ENCODE data around the gene DOCK6.

The DOCK6 gene

GRCh38 chr19:11261971-11262839 lies at the start of gene DOCK6:
Gene DOCK6 (minus strand): TSS chr19:11262524. CDS start chr19:11262440, 84 bp downstream.
- no peak for DNase-seq (ENCODE audit: low read depth in 1 of 2, low spot score in 1 of 2)

GRCh38 chr19:11306337-11306736 lies 44.0 kb upstream of the DOCK6 start:
- no peak for DNase-seq (ENCODE audit: low read depth in 1 of 2, low spot score in 1 of 2)

GRCh38 chr19:11304936-11305335 lies 42.6 kb upstream of the DOCK6 start:
- no peak for DNase-seq (ENCODE audit: low read depth in 1 of 2, low spot score in 1 of 2)

GRCh38 chr19:11300811-11301120 lies 38.4 kb upstream of the DOCK6 start:
- DNase-seq (ENCODE audit: low read depth in 1 of 2, low spot score in 1 of 2): no peak

- no peak for DNase-seq (ENCODE audit: low read depth in 1 of 2, low spot score in 1 of 2)
Observed at GRCh38 chr19:11299946-11300810, 37.9 kb upstream of the DOCK6 start.

- no peak for DNase-seq (ENCODE audit: low read depth in 1 of 2, low spot score in 1 of 2)
Observed at GRCh38 chr19:11296264-11296663, 33.9 kb upstream of the DOCK6 start.

GRCh38 chr19:11295665-11296245 lies 33.4 kb upstream of the DOCK6 start, which contains the start of gene TSPAN16:
Gene TSPAN16 (plus strand): TSS chr19:11296160. CDS start chr19:11296298, 138 bp downstream.
- DNase-seq (ENCODE audit: low read depth in 1 of 2, low spot score in 1 of 2): no peak

GRCh38 chr19:11295180-11295579 lies 32.9 kb upstream of the DOCK6 start:
- DNase-seq (ENCODE audit: low read depth in 1 of 2, low spot score in 1 of 2): no peak

GRCh38 chr19:11293433-11294389 lies 31.4 kb upstream of the DOCK6 start:
- peak; percentile 55 to 63 for DNase-seq (ENCODE audit: low read depth in 1 of 2, low spot score in 1 of 2)

GRCh38 chr19:11291991-11292390 lies 29.7 kb upstream of the DOCK6 start:
- DNase-seq (ENCODE audit: low read depth in 1 of 2, low spot score in 1 of 2): no peak

- DNase-seq (ENCODE audit: low read depth in 1 of 2, low spot score in 1 of 2): no peak
Observed at GRCh38 chr19:11291415-11291814, 29.1 kb upstream of the DOCK6 start.

- DNase-seq (ENCODE audit: low read depth in 1 of 2, low spot score in 1 of 2): no peak
Observed at GRCh38 chr19:11290256-11290655, 27.9 kb upstream of the DOCK6 start.

- no peak for DNase-seq (ENCODE audit: low read depth in 1 of 2, low spot score in 1 of 2)
Observed at GRCh38 chr19:11288349-11288748, 26.0 kb upstream of the DOCK6 start.

GRCh38 chr19:11286312-11286974 lies 24.1 kb upstream of the DOCK6 start:
- no peak for DNase-seq (ENCODE audit: low read depth in 1 of 2, low spot score in 1 of 2)

- DNase-seq (ENCODE audit: low read depth in 1 of 2, low spot score in 1 of 2): no peak
Observed at GRCh38 chr19:11284515-11284914, 22.2 kb upstream of the DOCK6 start.

- no peak for DNase-seq (ENCODE audit: low read depth in 1 of 2, low spot score in 1 of 2)
Observed at GRCh38 chr19:11281356-11282049, 19.2 kb upstream of the DOCK6 start.

- DNase-seq (ENCODE audit: low read depth in 1 of 2, low spot score in 1 of 2): no peak
Observed at GRCh38 chr19:11279505-11280236, 17.3 kb upstream of the DOCK6 start.

- no peak for DNase-seq (ENCODE audit: low read depth in 1 of 2, low spot score in 1 of 2)
Observed at GRCh38 chr19:11278670-11279069, 16.3 kb upstream of the DOCK6 start.

Measured in activated T-helper 1 cell treated with anti-CD3 and anti-CD28 coated beads, Interleukin-2, amount 50 U/mL, for 16 hours (primary cell).